SK-N-SH (cell line): ENCODE results near the gene CYP2W1. TPM values are rescaled to one million over a fixed set of nuclear protein-coding genes. Genes with fewer than 3 reads are reported as not detected.

Source experiments
- CTCF ChIA-PET: fragments of 300-600, 350-600 bp; formaldehyde crosslinking; extraction: SDS; loops from one replicate; lab custom pipeline; 2021; lab: Yijun Ruan, JAX
- POLR2A ChIA-PET: fragments of 350-600 bp; sonication (Branson Sonifier 250); formaldehyde crosslinking; extraction: SDS; loops from one replicate; lab custom pipeline; 2020; ENCODE audit warnings: antibody characterized with exemption, inconsistent platforms; lab: Yijun Ruan, JAX
- DNase-seq: peaks from one replicate; pipeline ENCODE4 v3.0.0; 2012
- H2AFZ ChIP-seq: fragments of 200-600 bp; sonication (generic); 2 replicates; pipeline ENCODE4 v1.8.1; 2016; ENCODE audit warnings: antibody characterized with exemption, mild to moderate bottlenecking, low read depth
- H3F3A ChIP-seq: fragments of 200-600 bp; sonication (generic); replicated peaks from 2 replicates; pipeline ENCODE3; 2016; ENCODE audit warnings: antibody characterized with exemption, mild to moderate bottlenecking; ENCODE audit not compliant: insufficient read depth
- H3K27ac ChIP-seq, 2 experiments: fragments of 200-500 bp in 1 of 2; fragments of 200-600 bp in 1 of 2; sonication (Bioruptor generic) in 1 of 2; sonication (generic), shearing (Covaris generic) in 1 of 2; 2 replicates each; pipeline versions ENCODE4 v1.5.1 to v1.6.1; 2014 to 2016; ENCODE audit warnings: low read depth in 2 of 2, inconsistent platforms in 1 of 2, low read length in 1 of 2, mild to moderate bottlenecking in 1 of 2, mixed read lengths in 1 of 2
- H3K27me3 ChIP-seq: fragments of 200-600 bp; sonication (generic), shearing (Covaris generic); 2 replicates; pipeline ENCODE4 v1.6.1; 2016; ENCODE audit warnings: mixed run types; ENCODE audit not compliant: insufficient read depth
- H3K36me3 ChIP-seq, 2 experiments: fragments of 200-500 bp in 1 of 2; fragments of 200-600 bp in 1 of 2; sonication (Bioruptor generic) in 1 of 2; sonication (generic) in 1 of 2; replicated peaks in 1 of 2; 2 replicates each; pipeline versions ENCODE3 to v1.5.1; 2014 to 2016; ENCODE audit warnings: low read length in 1 of 2, mild to moderate bottlenecking in 1 of 2; ENCODE audit not compliant: insufficient read depth in 2 of 2, control insufficient read depth in 1 of 2
- H3K4me1 ChIP-seq, 2 experiments: fragments of 200-500 bp in 1 of 2; fragments of 200-600 bp in 1 of 2; sonication (Bioruptor generic) in 1 of 2; sonication (generic), shearing (Covaris generic) in 1 of 2; 2 replicates each; pipeline versions ENCODE4 v1.5.1 to v1.6.1; 2014 to 2016; ENCODE audit warnings: low read depth in 1 of 2, low read length in 1 of 2, mixed run types in 1 of 2; ENCODE audit not compliant: insufficient read depth in 2 of 2, control insufficient read depth in 1 of 2
- H3K4me2 ChIP-seq: fragments of 200-600 bp; sonication (generic), shearing (Covaris generic); 2 replicates; pipeline ENCODE4 v1.6.1; 2017; ENCODE audit warnings: mixed run types
- H3K4me3 ChIP-seq, 2 experiments: fragments of 200-500 bp in 1 of 2; fragments of 200-600 bp in 1 of 2; sonication (Bioruptor generic) in 1 of 2; sonication (generic), shearing (Covaris generic) in 1 of 2; 2 replicates each; pipeline versions ENCODE4 v1.5.1 to v1.8.1; 2014 to 2016; ENCODE audit warnings: low read depth in 2 of 2, inconsistent platforms in 1 of 2, low read length in 1 of 2, mild to moderate bottlenecking in 1 of 2, mixed read lengths in 1 of 2, moderate library complexity in 1 of 2
- H3K79me2 ChIP-seq: fragments of 200-600 bp; sonication (generic); 2 replicates; pipeline ENCODE4 v1.8.1; 2017; ENCODE audit warnings: mild to moderate bottlenecking; ENCODE audit not compliant: insufficient read depth
- H3K9ac ChIP-seq: fragments of 200-600 bp; sonication (generic); 2 replicates; pipeline ENCODE4 v1.6.1; 2017; ENCODE audit warnings: mixed run types
- H3K9me2 ChIP-seq: fragments of 200-600 bp; sonication (generic); 2 replicates; pipeline ENCODE4 v1.6.1; 2017; ENCODE audit warnings: mixed run types
- H3K9me3 ChIP-seq: fragments of 200-600 bp; sonication (generic); 2 replicates; pipeline ENCODE4 v1.6.1; 2017; ENCODE audit warnings: mixed run types, mild to moderate bottlenecking, moderate library complexity
- H4K20me1 ChIP-seq: fragments of 200-600 bp; sonication (generic); 2 replicates; pipeline ENCODE4 v1.6.1; 2017; ENCODE audit warnings: mild to moderate bottlenecking, mixed run types; ENCODE audit not compliant: insufficient read depth
- CHD2 ChIP-seq: fragments of 150-350 bp; IDR thresholded peaks from 2 replicates; pipeline ENCODE4 v1.6.1; 2018; ENCODE audit warnings: low read length; ENCODE audit not compliant: partially characterized antibody
- EP300 ChIP-seq, 2 experiments: IDR thresholded peaks; 2 replicates each; pipeline versions ENCODE4 v1.4.0 to v1.6.1; 2012; ENCODE audit warnings: borderline replicate concordance in 1 of 2, low read depth in 1 of 2, low read length in 1 of 2
- EZH2phosphoT487 ChIP-seq: fragments of 200-600 bp; sonication (generic); IDR thresholded peaks from 2 replicates; pipeline ENCODE4 v1.6.1; 2017; ENCODE audit warnings: low read depth, mixed run types, mild to moderate bottlenecking, antibody characterized with exemption, moderate library complexity, borderline replicate concordance
- FOSL2 ChIP-seq: IDR thresholded peaks from 2 replicates; pipeline ENCODE4 v1.4.0; 2012; ENCODE audit warnings: low read depth, mild to moderate bottlenecking, moderate library complexity, borderline replicate concordance
- FOXJ3 ChIP-seq: sonication (generic); formaldehyde crosslinking; IDR thresholded peaks from 2 replicates; pipeline ENCODE4 v1.5.1; 2020; ENCODE audit warnings: mild to moderate bottlenecking, missing genetic modification reagents
- FOXM1 ChIP-seq: IDR thresholded peaks from 2 replicates; pipeline ENCODE4 v1.4.0; 2012; ENCODE audit warnings: low read depth, mild to moderate bottlenecking
- GABPA ChIP-seq: IDR thresholded peaks from 2 replicates; pipeline ENCODE4 v1.4.0; 2012; ENCODE audit warnings: low read depth, mild to moderate bottlenecking
- GATA2 ChIP-seq: sonication (generic); formaldehyde crosslinking; IDR thresholded peaks from 2 replicates; pipeline ENCODE4 v1.5.0; 2020; ENCODE audit warnings: mild to moderate bottlenecking, missing genetic modification reagents
- JUND ChIP-seq: IDR thresholded peaks from 2 replicates; pipeline ENCODE4 v1.4.0; 2012
- MXI1 ChIP-seq: IDR thresholded peaks from 2 replicates; pipeline ENCODE4 v1.6.1; 2012; ENCODE audit warnings: mild to moderate bottlenecking, low read depth, low read length, improper control_type of control experiment
- RAD21 ChIP-seq: IDR thresholded peaks from 2 replicates; pipeline ENCODE4 v1.6.1; 2012; ENCODE audit warnings: mild to moderate bottlenecking, low read length
- REST ChIP-seq: IDR thresholded peaks from 2 replicates; pipeline ENCODE4 v1.6.1; 2012; ENCODE audit warnings: mild to moderate bottlenecking, low read depth, low read length, moderate library complexity
- RFX5 ChIP-seq: IDR thresholded peaks from 2 replicates; pipeline ENCODE4 v1.6.1; 2012; ENCODE audit warnings: mild to moderate bottlenecking, improper control_type of control experiment, low read length
- SIN3A ChIP-seq: IDR thresholded peaks from 2 replicates; pipeline ENCODE4 v1.6.1; 2012; ENCODE audit warnings: low read depth, mild to moderate bottlenecking, low read length, moderate library complexity, borderline replicate concordance
- TAF1 ChIP-seq: IDR thresholded peaks from 2 replicates; pipeline ENCODE4 v1.6.1; 2012; ENCODE audit warnings: low read depth, mild to moderate bottlenecking, low read length, moderate library complexity, borderline replicate concordance
- TCF12 ChIP-seq: IDR thresholded peaks from 2 replicates; pipeline ENCODE4 v1.4.0; 2012
- TEAD4 ChIP-seq: IDR thresholded peaks from 2 replicates; pipeline ENCODE4 v1.4.0; 2012; ENCODE audit warnings: mild to moderate bottlenecking, borderline replicate concordance; ENCODE audit not compliant: insufficient read depth
- YY1 ChIP-seq: IDR thresholded peaks from 2 replicates; pipeline ENCODE4 v1.4.0; 2012; ENCODE audit warnings: low read depth, mild to moderate bottlenecking
- WGBS: methylation state at CpG from one replicate; pipeline ENCODE4 v1.1.6; 2017; ENCODE audit warnings: low lambda C conversion rate; 5-methylcytosine and 5-hydroxymethylcytosine counted together
- polyA plus RNA-seq, 3 experiments: library from polyadenylated mRNA; depleted of rRNA; stranded (reverse); fragments of >200 nt; gene quantifications; 2 replicates each; pipeline ENCODE4 v1.2.3, GENCODE V29; 2012
- TF ChIP-seq, protein P1 (sequence below): fragments of 150-350 bp; IDR thresholded peaks from 2 replicates; pipeline ENCODE4 v1.6.1; 2016; ENCODE audit warnings: mild to moderate bottlenecking, low read depth, low read length
- TF ChIP-seq, protein P2 (sequence below): fragments of 150-350 bp; IDR thresholded peaks from 2 replicates; pipeline ENCODE4 v1.6.1; 2017; ENCODE audit warnings: antibody characterized with exemption, low read length, low read depth, borderline replicate concordance

CYP2W1 gene
- polyA plus RNA-seq, 1 of the 3 experiments (the other 2 are of a cell fraction): 0.10 TPM

GRCh38 chr7:1016577-1017531, 33.9 kb downstream of the CYP2W1 start:
- no peak for DNase-seq
- Histone ChIP-seq H3K9me3 (no peaks in the 10 kb centered on the region), H3K27me3 (no peaks in the 10 kb centered on the region), H3K4me1 (peaks cover 0 to 3% of the 10 kb centered on the region in 2 experiments; a peak in 1 of 4 replicates), H3K9ac (no peak overlapping the region), H2AFZ (no peak overlapping the region), H3K27ac (no peak overlapping the region), H4K20me1 (peaks cover 94% of the 10 kb centered on the region), H3K79me2 (peaks cover 75% of the 10 kb centered on the region; the same call in 1 of the 2 replicates), H3K4me3 (no peak overlapping the region), H3K36me3 (peaks cover 17 to 23% of the 10 kb centered on the region in 2 experiments), H3K4me2 (no peak overlapping the region), H3F3A (no peaks in the 10 kb centered on the region), H3K9me2 (no peaks in the 10 kb centered on the region)
- 95% methylated on average over 49 of the region's 51 CpGs for WGBS
- TF ChIP-seq REST (no peak), RAD21 (no peak), FOXM1 (no peak), JUND (no peak), FOXJ3 (CRISPR knock-in tag) (no peak), YY1 (no peak), SIN3A (no peak), GABPA (no peak)
- TF ChIP-seq, protein P1, sequence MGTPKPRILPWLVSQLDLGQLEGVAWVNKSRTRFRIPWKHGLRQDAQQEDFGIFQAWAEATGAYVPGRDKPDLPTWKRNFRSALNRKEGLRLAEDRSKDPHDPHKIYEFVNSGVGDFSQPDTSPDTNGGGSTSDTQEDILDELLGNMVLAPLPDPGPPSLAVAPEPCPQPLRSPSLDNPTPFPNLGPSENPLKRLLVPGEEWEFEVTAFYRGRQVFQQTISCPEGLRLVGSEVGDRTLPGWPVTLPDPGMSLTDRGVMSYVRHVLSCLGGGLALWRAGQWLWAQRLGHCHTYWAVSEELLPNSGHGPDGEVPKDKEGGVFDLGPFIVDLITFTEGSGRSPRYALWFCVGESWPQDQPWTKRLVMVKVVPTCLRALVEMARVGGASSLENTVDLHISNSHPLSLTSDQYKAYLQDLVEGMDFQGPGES: no peak
- ChIA-PET POLR2A (no interaction called here), CTCF (interaction anchor here (2.6 kb wide), 1 partner anchor 49 kb away, joined by 11 read pairs; no protein-coding TSS in a partner anchor)

DNA sequence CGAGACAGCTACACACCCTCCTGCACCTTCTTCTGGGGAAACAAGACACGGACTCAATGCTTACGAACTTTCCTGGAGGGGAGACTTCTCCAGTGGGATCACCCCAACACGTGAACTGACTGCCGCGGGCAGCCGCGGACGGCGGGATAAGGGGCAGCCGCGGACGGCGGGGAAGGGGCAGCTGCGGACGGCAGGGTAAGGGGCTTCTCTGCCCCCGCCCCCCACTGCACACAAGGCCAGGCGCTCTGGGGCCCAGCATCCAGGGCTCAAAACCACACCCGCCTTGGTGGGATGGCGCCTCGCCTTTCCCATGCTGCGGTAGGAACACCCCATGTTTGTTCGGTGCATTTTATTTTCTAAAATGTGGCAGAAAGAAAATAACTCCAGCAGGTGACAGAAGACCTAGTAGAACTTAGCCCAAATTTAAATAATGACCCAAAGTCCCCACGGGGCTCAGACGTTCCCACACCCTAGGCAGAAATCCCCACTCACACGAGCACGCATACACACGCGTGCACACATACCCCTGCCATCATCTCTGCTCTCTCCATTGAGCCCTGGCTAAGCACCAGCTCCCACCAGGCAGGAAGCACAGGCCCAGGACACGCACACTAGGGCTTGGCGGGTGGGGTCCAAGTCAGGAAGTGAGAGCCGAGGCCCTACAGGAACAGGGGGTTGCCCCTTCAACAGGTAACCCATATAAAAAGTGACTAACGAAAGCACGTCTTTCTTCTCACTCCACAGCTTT, 34.8 kb downstream of the CYP2W1 start:
- no peak overlapping the region for H3K4me2 ChIP-seq
- peaks cover 0 to 3% of the 10 kb centered on the region in 2 experiments; a peak in 1 of 4 replicates for H3K4me1 ChIP-seq
- H3K9me2 ChIP-seq: no peaks in the 10 kb centered on the region
- H3K4me3 ChIP-seq: no peak overlapping the region
- no peak overlapping the region for H3K9ac ChIP-seq
- CTCF ChIA-PET: interaction anchor here (1.1 to 4.8 kb wide), 3 partner anchors 16 to 48 kb away, joined by 3 to 44 read pairs (median 11); no protein-coding TSS in a partner anchor
- POLR2A ChIA-PET: no interaction called here
- H3K27me3 ChIP-seq: no peaks in the 10 kb centered on the region
- no peaks in the 10 kb centered on the region for H3F3A ChIP-seq
- no peak overlapping the region for H3K27ac ChIP-seq
- H3K79me2 ChIP-seq: peaks cover 75% of the 10 kb centered on the region; the same call in 1 of the 2 replicates
- H3K9me3 ChIP-seq: no peaks in the 10 kb centered on the region
- WGBS: 97% methylated on average over 33 of the region's 34 CpGs
- no peak for DNase-seq
- H4K20me1 ChIP-seq: peaks cover 94% of the 10 kb centered on the region
- peaks cover 22 to 25% of the 10 kb centered on the region in 2 experiments for H3K36me3 ChIP-seq
- H2AFZ ChIP-seq: no peak overlapping the region
- TF ChIP-seq MXI1 (no peak), RFX5 (no peak), EP300 (IDR thresholded peaks at IDR 0.05; ENCODE audit: borderline replicate concordance in 1 of 2, low read depth in 1 of 2, low read length in 1 of 2) (no peak), TCF12 (no peak), FOSL2 (no peak), FOXJ3 (CRISPR knock-in tag) (no peak), EZH2phosphoT487 (no peak), CHD2 (no peak), TEAD4 (no peak), GATA2 (no peak), TAF1 (no peak), GABPA (no peak), JUND (no peak)
- TF ChIP-seq, protein P2, sequence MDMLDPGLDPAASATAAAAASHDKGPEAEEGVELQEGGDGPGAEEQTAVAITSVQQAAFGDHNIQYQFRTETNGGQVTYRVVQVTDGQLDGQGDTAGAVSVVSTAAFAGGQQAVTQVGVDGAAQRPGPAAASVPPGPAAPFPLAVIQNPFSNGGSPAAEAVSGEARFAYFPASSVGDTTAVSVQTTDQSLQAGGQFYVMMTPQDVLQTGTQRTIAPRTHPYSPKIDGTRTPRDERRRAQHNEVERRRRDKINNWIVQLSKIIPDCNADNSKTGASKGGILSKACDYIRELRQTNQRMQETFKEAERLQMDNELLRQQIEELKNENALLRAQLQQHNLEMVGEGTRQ: no peak
